Ascending aorta (tissue), 2 donors: Measurements from ENCODE around the gene AKAP5. TPM values are rescaled to one million over a fixed set of nuclear protein-coding genes. Genes with fewer than 3 reads are reported as not detected.
A peak's percentile ranks its signal among the peaks of the same experiment; 100 is the strongest.

Experiments
- DNase-seq, 2 donors: peaks; one replicate each; pipeline ENCODE4 v3.0.0-alpha.2; 2019; ENCODE audit warnings: low spot score in 2 of 2
- H3K27ac ChIP-seq, 2 donors: fragments of 200-600 bp; sonication (generic); one replicate each; pipeline ENCODE4 v1.5.1; 2016 to 2017; ENCODE audit warnings: mild to moderate bottlenecking in 1 of 2
- H3K27me3 ChIP-seq: fragments of 200-600 bp; sonication (generic); one replicate; pipeline ENCODE4 v1.5.1; 2017
- H3K36me3 ChIP-seq, 2 donors: fragments of 200-600 bp; sonication (generic); one replicate each; pipeline ENCODE4 v1.5.1; 2016
- H3K4me1 ChIP-seq, 2 donors: fragments of 200-600 bp; sonication (generic); one replicate each; pipeline ENCODE4 v1.5.1; 2016 to 2017; ENCODE audit warnings: mild to moderate bottlenecking in 1 of 2
- H3K4me3 ChIP-seq, 2 donors: fragments of 200-600 bp; sonication (generic); one replicate each; pipeline ENCODE4 v1.5.1; 2016 to 2017; ENCODE audit warnings: mild to moderate bottlenecking in 1 of 2
- H3K9me3 ChIP-seq, 2 donors: fragments of 200-600 bp; sonication (generic); one replicate each; pipeline ENCODE4 v1.5.1; 2016
- intact Hi-C: fragments of 100-400 bp; cut with DNase I; formaldehyde crosslinking; loops from one replicate; pipeline ENCODE4 v1.15.1; 2023
- total RNA-seq: library from RNA; depleted of rRNA; stranded (reverse); fragments of >200 nt; gene quantifications from one replicate; pipeline ENCODE4 v1.1.0, GENCODE V29; 2016
- TF ChIP-seq, protein P1 (sequence below), 3 experiments: fragments of 200-600 bp in 2 of 3; fragments of 450-650 bp in 1 of 3; sonication (generic) in 2 of 3; IDR thresholded peaks; one replicate each; pipeline ENCODE4 v1.5.1; 2016 to 2019; ENCODE audit warnings: antibody characterized with exemption in 3 of 3, mild to moderate bottlenecking in 1 of 3, moderate library complexity in 1 of 3

AKAP5 gene
- total RNA-seq, 1 donor from 2014 or later, result 0.11 TPM

DNA sequence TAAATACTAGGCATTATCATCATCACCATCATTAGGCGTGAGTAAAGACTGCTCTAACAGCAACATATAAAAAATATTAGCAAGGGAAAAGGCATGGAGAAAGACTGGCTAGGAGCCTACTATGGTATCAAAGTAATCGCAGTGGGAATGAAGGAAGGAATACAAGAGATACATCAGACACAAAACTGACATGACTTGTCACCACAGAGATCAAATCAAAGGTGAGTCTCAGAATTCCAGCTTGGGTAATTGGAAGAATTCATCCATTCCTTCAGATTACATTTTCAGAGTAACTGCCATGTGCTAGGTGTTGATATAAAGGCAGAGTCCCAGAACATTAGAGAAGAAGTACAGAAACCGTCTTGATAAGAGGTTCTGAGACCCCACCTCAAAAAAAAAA lies 28.2 kb downstream of the AKAP5 start:
- Histone ChIP-seq H3K27ac (no peak overlapping the region), H3K4me1 (peaks cover 0 to 2% of the 10 kb centered on the region in 2 donors), H3K27me3 (no peaks in the 10 kb centered on the region), H3K4me3 (no peak overlapping the region), H3K36me3 (peaks cover 16 to 32% of the 10 kb centered on the region in 2 donors), H3K9me3 (no peaks in the 10 kb centered on the region)
- intact Hi-C loops, result no loop called here
- TF ChIP-seq, protein P1, sequence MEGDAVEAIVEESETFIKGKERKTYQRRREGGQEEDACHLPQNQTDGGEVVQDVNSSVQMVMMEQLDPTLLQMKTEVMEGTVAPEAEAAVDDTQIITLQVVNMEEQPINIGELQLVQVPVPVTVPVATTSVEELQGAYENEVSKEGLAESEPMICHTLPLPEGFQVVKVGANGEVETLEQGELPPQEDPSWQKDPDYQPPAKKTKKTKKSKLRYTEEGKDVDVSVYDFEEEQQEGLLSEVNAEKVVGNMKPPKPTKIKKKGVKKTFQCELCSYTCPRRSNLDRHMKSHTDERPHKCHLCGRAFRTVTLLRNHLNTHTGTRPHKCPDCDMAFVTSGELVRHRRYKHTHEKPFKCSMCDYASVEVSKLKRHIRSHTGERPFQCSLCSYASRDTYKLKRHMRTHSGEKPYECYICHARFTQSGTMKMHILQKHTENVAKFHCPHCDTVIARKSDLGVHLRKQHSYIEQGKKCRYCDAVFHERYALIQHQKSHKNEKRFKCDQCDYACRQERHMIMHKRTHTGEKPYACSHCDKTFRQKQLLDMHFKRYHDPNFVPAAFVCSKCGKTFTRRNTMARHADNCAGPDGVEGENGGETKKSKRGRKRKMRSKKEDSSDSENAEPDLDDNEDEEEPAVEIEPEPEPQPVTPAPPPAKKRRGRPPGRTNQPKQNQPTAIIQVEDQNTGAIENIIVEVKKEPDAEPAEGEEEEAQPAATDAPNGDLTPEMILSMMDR (IDR thresholded peaks at IDR 0.05), result no peak
- no peak for DNase-seq

DNA sequence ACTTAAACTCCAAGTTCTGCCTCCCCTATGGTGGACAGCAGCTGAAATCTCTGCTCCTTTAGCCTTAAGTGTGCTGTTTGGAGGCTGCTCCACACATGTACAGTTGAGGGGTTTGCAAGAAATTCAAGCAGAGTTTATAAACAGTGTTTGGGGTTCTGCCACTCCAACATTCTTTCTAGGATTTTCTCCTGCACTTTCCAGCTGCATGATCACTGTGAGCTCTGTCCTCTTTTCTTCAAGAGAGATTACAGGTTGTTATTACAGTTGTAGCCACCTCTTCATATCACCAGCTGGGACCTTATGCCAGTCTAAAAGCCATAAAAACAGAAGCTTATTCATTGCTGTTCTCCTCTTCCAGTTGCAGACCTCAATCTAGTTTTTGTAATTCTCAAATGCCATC lies 30.0 kb downstream of the AKAP5 start:
- Histone ChIP-seq H3K27me3 (no peaks in the 10 kb centered on the region), H3K36me3 (peaks cover 5 to 15% of the 10 kb centered on the region in 2 donors), H3K27ac (no peak overlapping the region), H3K4me1 (peaks cover 0 to 3% of the 10 kb centered on the region in 2 donors), H3K4me3 (no peak overlapping the region), H3K9me3 (no peaks in the 10 kb centered on the region)
- intact Hi-C loops, result no loop called here
- DNase-seq, result no peak
- TF ChIP-seq, protein P1 (IDR thresholded peaks at IDR 0.05), result no peak

DNA sequence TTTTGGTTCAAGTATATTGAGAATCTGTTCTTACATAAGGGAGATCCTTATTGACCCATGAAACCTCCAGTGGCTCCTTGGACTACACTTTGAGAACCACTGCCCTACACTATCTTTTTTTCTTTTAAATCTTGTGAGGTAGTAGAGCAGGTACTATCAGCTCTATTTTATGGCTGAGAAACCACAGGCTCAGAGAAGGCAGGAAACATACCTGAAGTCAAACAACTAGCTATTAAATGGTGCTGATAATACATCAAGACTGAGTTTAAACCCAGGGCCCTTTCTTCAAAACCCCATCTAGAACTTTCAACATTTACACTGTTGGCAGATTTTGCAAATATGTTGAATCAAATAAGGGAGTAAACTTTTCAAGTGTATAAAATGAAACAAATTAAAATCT lies 31.5 kb downstream of the AKAP5 start:
- H3K9me3 ChIP-seq, result no peaks in the 10 kb centered on the region
- H3K36me3 ChIP-seq, result peaks cover 5 to 6% of the 10 kb centered on the region in 2 donors
- intact Hi-C loops, result no loop called here
- no peak overlapping the region for H3K4me3 ChIP-seq
- TF ChIP-seq, protein P1 (IDR thresholded peaks at IDR 0.05), result no peak
- H3K27me3 ChIP-seq, result no peaks in the 10 kb centered on the region
- H3K27ac ChIP-seq, result no peak overlapping the region
- no peak for DNase-seq
- peaks cover 6 to 18% of the 10 kb centered on the region in 2 donors for H3K4me1 ChIP-seq

DNA sequence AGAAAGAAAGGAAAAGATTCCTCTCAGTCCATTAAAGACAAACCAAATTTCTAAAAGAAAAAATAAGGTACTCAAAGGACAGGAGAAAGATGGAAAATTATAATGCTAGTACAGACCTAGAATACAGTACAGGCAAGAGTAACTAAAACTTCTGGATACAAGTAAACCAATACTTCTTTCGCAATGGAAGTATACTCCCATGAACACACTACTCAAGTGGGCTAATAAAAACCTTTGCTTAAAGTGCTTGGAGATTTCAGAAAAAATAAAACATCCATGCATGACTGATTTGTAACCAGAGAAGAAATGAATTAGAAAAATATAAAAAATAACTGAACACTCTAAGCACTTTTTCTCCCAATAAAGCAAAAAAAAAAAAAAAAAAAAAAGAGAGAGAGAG lies 34.8 kb downstream of the AKAP5 start:
- no peaks in the 10 kb centered on the region for H3K27me3 ChIP-seq
- H3K27ac ChIP-seq, result no peak overlapping the region
- DNase-seq, result no peak
- intact Hi-C loops, result loop anchor here (2.0 to 10.0 kb wide), 2 partner anchors 55 to 855 kb away; partner anchors contain the start of gene WDR89
- no peaks in the 10 kb centered on the region for H3K9me3 ChIP-seq
- H3K4me1 ChIP-seq, result peaks cover 13 to 26% of the 10 kb centered on the region in 2 donors
- H3K4me3 ChIP-seq, result no peak overlapping the region
- TF ChIP-seq, protein P1 (IDR thresholded peaks at IDR 0.05), result no peak
- peaks cover 0 to 3% of the 10 kb centered on the region in 2 donors for H3K36me3 ChIP-seq

DNA sequence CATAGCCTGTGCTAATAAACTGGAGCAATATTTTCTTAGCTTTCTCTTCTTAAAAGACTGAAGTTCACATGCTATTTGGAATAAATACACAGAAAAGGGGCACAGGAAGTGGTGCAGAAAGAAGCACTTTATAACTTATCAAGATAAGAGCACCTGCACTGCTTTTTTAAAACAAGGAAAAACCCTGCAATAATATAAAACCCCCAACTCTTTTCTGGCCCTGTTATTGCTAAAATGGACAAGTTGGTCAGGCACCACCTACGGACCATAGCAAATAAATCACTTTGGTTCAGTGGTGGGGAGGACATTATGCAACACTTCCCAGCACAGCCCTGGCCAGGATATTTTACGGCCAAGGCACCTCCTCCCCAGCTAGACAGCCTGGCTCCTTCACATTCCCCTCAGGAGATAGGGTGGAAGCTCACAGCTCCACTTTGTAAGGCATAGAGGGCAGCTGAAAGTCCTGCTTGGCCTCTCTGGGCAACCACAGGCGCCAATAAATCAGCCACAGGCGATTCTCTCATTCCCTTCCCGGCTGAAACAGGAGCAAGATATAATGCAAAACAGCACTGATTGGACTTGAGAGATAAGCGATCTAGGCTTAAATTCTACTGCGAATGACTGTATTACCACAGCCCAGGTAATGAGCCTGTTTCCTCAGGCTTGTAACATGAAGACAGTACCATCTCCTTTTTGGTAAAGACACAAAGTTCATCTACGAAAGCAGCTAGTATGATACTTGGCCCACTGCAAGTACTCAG lies 36.3 kb downstream of the AKAP5 start:
- Histone ChIP-seq H3K4me3 (peak overlapping the region; percentile 91 to 94), H3K4me1 (peaks cover 13 to 35% of the 10 kb centered on the region in 2 donors), H3K27ac (peak overlapping the region; percentile 99), H3K9me3 (no peaks in the 10 kb centered on the region), H3K27me3 (no peaks in the 10 kb centered on the region), H3K36me3 (no peaks in the 10 kb centered on the region)
- DNase-seq, result peak in 1 of 2 donors; percentile 82
- intact Hi-C loops, result loop anchor here (2.0 to 10.0 kb wide), 2 partner anchors 57 to 857 kb away; partner anchors contain the start of gene WDR89
- TF ChIP-seq, protein P1 (IDR thresholded peaks at IDR 0.05), result peak in 1 of 3 experiments; percentile 7
